ENCODE results near the gene CCDC116.

DNA sequence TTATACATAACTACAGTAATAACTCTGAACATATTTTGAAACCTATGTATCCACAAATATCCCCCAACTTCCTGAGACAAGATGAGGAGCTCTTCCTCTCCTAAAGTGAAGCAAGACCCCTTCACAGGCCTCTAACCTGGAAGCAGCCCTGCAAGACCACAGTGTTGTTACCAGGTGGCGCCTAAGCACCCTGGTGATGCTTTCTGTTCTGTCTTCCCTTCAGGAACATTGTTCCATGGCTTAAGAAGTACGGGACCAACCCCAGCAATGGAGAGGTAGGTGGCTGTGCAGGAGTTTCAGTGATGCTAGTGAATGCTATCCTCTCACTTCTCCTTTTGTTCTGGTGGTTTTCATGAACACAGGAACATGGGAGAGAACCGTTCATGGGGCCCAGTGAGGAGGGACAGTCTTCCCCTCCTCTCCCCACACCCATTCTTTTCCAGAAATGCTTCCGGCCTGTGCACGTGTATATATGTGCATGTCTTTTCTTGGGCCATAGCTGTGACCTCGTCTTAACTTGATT is 39.6 kb downstream of the CCDC116 start:
- TF ChIP-seq, protein P1, sequence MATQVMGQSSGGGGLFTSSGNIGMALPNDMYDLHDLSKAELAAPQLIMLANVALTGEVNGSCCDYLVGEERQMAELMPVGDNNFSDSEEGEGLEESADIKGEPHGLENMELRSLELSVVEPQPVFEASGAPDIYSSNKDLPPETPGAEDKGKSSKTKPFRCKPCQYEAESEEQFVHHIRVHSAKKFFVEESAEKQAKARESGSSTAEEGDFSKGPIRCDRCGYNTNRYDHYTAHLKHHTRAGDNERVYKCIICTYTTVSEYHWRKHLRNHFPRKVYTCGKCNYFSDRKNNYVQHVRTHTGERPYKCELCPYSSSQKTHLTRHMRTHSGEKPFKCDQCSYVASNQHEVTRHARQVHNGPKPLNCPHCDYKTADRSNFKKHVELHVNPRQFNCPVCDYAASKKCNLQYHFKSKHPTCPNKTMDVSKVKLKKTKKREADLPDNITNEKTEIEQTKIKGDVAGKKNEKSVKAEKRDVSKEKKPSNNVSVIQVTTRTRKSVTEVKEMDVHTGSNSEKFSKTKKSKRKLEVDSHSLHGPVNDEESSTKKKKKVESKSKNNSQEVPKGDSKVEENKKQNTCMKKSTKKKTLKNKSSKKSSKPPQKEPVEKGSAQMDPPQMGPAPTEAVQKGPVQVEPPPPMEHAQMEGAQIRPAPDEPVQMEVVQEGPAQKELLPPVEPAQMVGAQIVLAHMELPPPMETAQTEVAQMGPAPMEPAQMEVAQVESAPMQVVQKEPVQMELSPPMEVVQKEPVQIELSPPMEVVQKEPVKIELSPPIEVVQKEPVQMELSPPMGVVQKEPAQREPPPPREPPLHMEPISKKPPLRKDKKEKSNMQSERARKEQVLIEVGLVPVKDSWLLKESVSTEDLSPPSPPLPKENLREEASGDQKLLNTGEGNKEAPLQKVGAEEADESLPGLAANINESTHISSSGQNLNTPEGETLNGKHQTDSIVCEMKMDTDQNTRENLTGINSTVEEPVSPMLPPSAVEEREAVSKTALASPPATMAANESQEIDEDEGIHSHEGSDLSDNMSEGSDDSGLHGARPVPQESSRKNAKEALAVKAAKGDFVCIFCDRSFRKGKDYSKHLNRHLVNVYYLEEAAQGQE (IDR thresholded peaks at IDR 0.05; ENCODE audit: low read depth), result no peak
- TF ChIP-seq EP300 (IDR thresholded peaks at IDR 0.05; ENCODE audit: borderline replicate concordance) (no peak), TAF1 (IDR thresholded peaks at IDR 0.05; ENCODE audit: low read depth) (no peak), NFIC (IDR thresholded peaks at IDR 0.05) (no peak), CEBPB (IDR thresholded peaks at IDR 0.05) (no peak), FOXM1 (IDR thresholded peaks at IDR 0.05; ENCODE audit: borderline replicate concordance, low read depth) (no peak), TEAD4 (IDR thresholded peaks at IDR 0.05) (no peak), YY1 (IDR thresholded peaks at IDR 0.05; ENCODE audit: low read depth) (no peak), EGR1 (IDR thresholded peaks at IDR 0.05) (no peak), RAD21 (IDR thresholded peaks at IDR 0.05; ENCODE audit: low read depth) (no peak), TCF12 (IDR thresholded peaks at IDR 0.05; ENCODE audit: low read depth) (no peak), CREB1 (IDR thresholded peaks at IDR 0.05; ENCODE audit: low read depth) (no peak)
- TF ChIP-seq, protein P2, sequence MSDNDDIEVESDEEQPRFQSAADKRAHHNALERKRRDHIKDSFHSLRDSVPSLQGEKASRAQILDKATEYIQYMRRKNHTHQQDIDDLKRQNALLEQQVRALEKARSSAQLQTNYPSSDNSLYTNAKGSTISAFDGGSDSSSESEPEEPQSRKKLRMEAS (IDR thresholded peaks at IDR 0.05), result no peak

Data from Ishikawa (cell line).